GM21528 (cell line): Measurements from ENCODE around the gene CDRT4.
"Not testable (repeated sequence)": the region's sequence is repeated elsewhere in the genome, so short reads cannot be mapped to it uniquely, and the experiment has no call there.

ENCODE experiments used
- ATAC-seq: cut with Tn5 transposase; IDR thresholded peaks from one replicate; pipeline ENCODE4 v1.9.1; 2021; ENCODE audit warnings: mild to moderate bottlenecking, moderate library complexity; ENCODE audit not compliant: unreplicated experiment, low FRiP score

The CDRT4 gene

DNA sequence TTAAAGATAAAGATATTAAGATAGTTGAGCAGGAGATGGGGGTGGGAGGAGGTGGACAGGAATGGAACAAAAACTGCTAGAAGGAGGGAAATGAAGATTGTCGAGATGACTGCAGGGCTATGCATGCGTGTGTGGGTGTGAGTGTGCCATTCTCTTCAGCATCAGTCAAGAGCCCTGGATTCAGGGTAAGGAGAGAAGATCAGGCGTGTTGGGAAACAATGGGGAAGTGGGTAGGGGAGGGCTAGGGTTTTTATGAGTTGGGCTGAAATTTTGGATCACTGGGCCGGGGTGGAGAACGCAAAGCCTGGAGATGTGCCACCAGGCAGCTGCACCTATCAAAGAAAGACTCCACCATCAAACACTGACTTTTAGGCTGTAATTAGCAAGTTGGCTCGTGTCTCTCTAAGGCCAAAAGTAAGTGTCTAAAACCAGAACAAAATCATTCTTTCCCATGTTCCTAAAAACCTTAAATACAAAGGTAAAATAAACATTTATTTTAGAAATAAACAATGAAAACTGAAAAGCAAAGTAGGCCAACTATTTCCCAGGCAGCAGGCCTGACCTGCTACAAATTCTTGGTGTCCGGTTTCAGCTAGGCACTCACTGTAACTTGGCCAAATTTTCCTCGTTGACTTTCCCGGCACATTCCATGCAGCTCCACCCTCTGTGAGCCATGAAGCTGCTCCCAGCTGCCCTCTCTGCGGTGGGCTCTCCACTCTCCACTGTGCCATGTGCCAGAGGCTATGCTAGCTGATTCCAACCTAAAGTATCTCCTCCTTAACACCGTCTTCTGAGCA lies 4.2 kb downstream of the CDRT4 start:
- no peak for ATAC-seq

- ATAC-seq: no peak
Measured at GRCh38 chr17:15457723-15458094, 9.7 kb downstream of the CDRT4 start.

GRCh38 chr17:15456972-15457722 lies 10.3 kb downstream of the CDRT4 start:
- no peak for ATAC-seq

GRCh38 chr17:15456496-15456895 lies 10.9 kb downstream of the CDRT4 start:
- ATAC-seq: no peak

- no peak for ATAC-seq
Measured at GRCh38 chr17:15454346-15454745, 13.1 kb downstream of the CDRT4 start.

DNA sequence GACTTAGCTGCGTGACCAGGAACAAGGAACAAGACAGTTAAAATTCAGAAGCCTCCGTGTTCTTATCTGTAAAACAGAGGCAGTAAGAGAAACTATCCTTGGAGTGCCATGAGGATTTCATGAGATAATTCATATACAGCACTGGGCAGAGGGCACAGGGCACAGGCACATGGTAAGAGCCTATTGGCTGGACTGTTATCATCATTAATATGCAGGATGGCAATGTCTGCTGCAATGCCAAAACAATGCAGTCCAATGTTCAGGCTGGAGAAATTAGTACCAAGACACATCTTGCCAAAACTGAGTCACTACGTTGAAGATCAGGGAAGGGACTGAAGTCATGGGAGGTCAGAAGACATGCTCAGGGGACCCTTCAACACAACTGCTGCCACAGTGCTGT lies 13.6 kb downstream of the CDRT4 start:
- ATAC-seq: no peak

DNA sequence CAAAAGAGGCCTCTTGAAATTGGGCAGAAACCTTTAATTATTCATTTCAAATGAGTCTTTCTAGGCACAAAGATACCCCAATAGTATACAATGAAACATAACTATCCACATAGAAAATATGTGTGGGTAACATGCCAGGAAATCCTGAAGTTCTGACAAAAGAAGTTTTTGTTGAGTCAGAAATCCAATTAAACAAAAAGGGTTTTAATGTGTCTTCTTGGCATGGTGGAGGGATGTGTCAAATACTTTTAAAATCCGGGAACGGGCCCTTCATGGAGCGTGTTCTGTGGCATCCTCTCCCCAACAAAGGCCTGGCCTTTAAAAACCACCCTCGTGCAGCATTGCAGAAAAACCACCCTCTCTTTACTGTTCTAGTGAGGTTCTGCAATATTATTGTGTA lies 14.2 kb downstream of the CDRT4 start:
- no peak for ATAC-seq

DNA sequence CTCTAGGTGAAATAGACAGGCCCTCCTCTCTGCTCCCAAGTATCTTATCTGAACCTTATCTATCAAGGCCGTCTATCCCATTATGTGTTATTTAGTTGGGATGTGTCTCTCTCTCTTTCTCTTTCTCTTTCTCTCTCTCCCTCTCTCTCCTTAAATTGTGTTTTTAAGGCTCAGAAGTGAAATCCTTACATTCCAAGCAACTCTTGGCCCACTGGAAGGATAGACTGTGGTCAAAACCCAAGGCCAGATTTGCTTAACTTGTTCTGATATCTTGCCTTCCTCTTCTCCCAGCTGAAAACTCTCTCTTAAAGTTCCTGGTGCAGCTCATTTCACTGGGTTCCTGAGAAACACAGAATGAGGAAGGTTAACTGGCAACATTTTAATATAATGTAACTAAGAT lies 14.7 kb downstream of the CDRT4 start:
- ATAC-seq: no peak

- ATAC-seq: no peak
Measured at GRCh38 chr17:15451680-15452079, 15.7 kb downstream of the CDRT4 start.

- no peak for ATAC-seq
Measured at GRCh38 chr17:15448580-15448956, 18.9 kb downstream of the CDRT4 start.

DNA sequence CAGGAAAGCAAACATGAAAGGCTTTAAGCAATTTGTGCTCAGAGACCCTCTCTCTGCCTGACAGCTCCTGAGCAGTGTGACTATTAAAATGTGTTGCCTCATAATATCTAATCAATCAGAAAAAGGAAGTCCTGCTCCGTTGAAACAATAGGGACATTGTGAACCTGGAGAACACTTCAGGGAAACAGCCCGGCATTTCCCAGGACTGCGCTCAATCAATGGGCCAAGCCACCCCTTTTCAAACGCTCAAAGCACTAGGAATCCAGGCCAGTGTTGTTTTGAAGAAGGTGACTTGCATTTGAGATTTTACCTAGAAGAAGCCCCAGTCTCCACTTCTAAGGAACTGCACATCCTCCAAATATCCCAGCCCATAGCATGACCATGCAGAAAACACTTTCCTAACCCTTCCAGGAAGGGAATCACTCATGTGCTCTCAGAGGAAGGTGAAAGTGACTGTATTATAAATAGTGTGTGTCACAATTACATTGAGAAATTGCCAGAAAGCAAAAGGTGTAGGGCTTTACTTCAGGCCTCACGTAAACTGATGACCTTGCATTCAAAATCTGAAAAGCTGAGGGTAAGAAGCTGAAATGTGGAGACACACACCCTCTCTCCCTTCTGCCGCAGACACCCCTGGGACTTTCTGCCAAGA lies 19.4 kb downstream of the CDRT4 start:
- no peak for ATAC-seq

GRCh38 chr17:15446036-15446435 lies 21.4 kb downstream of the CDRT4 start:
- ATAC-seq: no peak

- no peak for ATAC-seq
Measured at GRCh38 chr17:15444805-15445204, 22.6 kb downstream of the CDRT4 start.

- ATAC-seq: no peak
Measured at GRCh38 chr17:15442311-15443180, 24.9 kb downstream of the CDRT4 start.

- no peak for ATAC-seq
Measured at GRCh38 chr17:15441315-15441714, 26.1 kb downstream of the CDRT4 start.

GRCh38 chr17:15440347-15440746 lies 27.1 kb downstream of the CDRT4 start:
- ATAC-seq: no peak

DNA sequence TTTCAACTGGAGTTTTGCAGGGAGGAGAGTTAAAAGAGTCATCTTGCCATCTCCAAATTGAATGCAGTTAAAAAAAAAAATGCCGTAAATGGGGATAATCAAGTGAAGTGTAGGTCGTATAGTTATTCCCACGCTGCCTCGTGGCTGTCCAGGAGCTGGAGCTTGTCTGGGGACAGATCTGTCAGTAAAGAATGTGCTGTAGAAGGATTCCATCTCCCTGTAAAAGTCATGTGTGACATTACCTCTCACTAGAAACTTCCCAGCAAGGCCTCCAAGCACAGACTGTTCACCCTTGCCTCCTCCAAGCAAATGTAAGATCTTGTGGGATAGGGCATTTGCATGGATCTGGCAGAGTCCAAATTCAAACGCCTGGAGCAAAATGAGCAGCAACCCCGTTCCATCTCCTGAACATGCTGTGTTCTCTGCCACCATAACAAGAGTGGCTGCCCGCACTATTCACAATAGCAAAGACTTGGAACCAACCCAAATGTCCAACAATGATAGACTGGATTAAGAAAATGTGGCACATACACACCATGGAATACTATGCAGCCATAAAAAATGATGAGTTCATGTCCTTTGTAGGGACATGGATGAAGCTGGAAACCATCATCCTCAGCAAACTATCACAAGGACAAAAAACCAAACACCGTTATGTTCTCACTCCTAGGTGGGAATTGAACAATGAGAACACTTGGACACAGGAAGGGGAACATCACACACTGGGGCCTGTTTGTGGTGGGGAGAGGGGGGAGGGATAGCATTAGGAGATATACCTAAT lies 28.0 kb downstream of the CDRT4 start:
- ATAC-seq: not testable (repeated sequence)

DNA sequence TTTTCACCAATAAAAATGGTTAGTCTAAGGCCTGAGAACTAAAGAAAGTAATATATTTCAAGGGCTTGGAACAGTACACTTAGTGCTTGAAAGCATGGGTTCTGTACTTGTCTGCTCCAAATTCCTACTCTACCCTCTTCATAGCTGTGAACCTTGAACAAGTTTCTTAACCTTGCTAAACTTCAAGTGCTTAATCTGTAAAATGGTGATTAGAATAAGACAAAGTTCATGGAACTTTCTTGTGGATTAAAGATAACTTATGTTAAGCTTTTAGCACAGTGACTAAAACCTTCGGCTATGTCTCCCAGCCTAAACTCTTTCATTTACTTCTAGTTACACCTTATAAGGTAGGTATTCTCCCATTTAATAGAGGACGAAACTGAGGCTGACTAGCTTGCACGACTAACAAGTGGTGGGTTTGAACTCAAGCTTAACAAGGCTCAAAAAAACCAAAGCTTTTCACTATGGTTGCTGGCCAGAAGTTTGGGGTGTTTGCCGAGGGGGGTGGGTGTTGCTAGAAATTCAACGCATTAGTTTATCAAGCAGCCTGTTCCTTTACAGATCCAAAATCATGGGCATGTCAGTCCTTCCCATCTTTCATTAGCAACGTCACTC lies 28.8 kb downstream of the CDRT4 start:
- ATAC-seq: no peak

DNA sequence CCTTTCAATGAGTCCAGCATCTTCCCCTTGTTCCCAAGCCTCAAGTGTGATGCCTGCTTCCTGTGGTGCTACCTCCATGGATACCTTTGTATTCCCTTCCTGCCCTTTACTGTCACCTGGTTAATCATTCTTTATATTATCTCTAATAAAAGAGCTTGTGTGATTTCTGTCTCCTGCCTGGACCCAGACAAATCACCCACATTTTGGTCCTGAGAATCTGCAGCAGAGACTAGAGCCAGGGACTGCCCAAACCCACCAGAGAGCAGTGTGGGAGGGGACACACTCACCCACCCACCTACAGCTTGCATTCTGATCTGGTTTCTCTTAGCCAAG lies 30.2 kb downstream of the CDRT4 start:
- ATAC-seq: no peak
